ENCODE results near the gene TMEM94. TPM values are rescaled to one million over a fixed set of nuclear protein-coding genes. Genes with fewer than 3 reads are reported as not detected.

The TMEM94 gene
- total and polyA plus RNA-seq, 2 of the 4 experiments (the other 2 are of a cell fraction) = 8.4 to 64.7 TPM

- no peak overlapping the region for H3K14ac ChIP-seq (replicated peaks; ENCODE audit: low read depth, low read length)
- H3K56ac ChIP-seq (ENCODE audit: extremely low read depth, insufficient read depth, low read length) = no peak overlapping the region
- no peak overlapping the region for H2AK5ac ChIP-seq (ENCODE audit: low read depth, low read length)
- no peaks in the 10 kb centered on the region; the same call in 1 of the 2 replicates for H4K20me1 ChIP-seq (ENCODE audit: insufficient read depth, low read length)
- BruUV-seq (replicated peaks) = no TSS peak
- H2AFZ ChIP-seq (replicated peaks; ENCODE audit: low read length, poor library complexity) = no peak overlapping the region
- in situ Hi-C loops (cut with MboI; ENCODE audit: low sequenced_read_pairs) (no loop called here), dilution Hi-C loops (cut with HindIII; ENCODE audit: low sequenced_read_pairs, unreplicated experiment) (no loop called here), intact Hi-C loops (cut with micrococcal nuclease) (no loop called here)
- H3K4me3 ChIP-seq (ENCODE audit: insufficient read depth, low read depth, low read length) = no peak overlapping the region
- no peak overlapping the region for H2BK20ac ChIP-seq (ENCODE audit: low read depth, low read length)
- TF ChIP-seq MAZ (IDR thresholded peaks at IDR 0.05; ENCODE audit: borderline replicate concordance, low read depth, low read length) (no peak), MAFK (IDR thresholded peaks at IDR 0.05; ENCODE audit: low read depth, low read length) (no peak), CEBPB (IDR thresholded peaks at IDR 0.05; ENCODE audit: low read depth, low read length) (no peak), CHD1 (IDR thresholded peaks at IDR 0.05; ENCODE audit: low read depth, low read length) (no peak), RAD21 (IDR thresholded peaks at IDR 0.05; ENCODE audit: low read length) (no peak), MXI1 (IDR thresholded peaks at IDR 0.05; ENCODE audit: borderline replicate concordance, low read depth, low read length) (no peak)
- no peak overlapping the region for H2BK15ac ChIP-seq (ENCODE audit: low read depth, low read length)
- H3K4me2 ChIP-seq (ENCODE audit: low read depth, low read length) = no peak overlapping the region
- H3K9me1 ChIP-seq (ENCODE audit: insufficient read depth, low read length) = no peaks in the 10 kb centered on the region
- ChIA-PET POLR2A (ENCODE audit: unreplicated experiment) (no interaction called here), CTCF (no interaction called here)
- no peaks in the 10 kb centered on the region for H3K9me3 ChIP-seq (ENCODE audit: control insufficient read depth, insufficient read depth, low read length)
- no peak overlapping the region for H4K5ac ChIP-seq (ENCODE audit: low read depth, low read length)
- H3K79me1 ChIP-seq (ENCODE audit: low read depth in 1 of 2, low read length in 2 of 2) = no peaks in the 10 kb centered on the region; a peak in 1 of 4 replicates
- H3K23ac ChIP-seq (ENCODE audit: low read depth, low read length) = no peak overlapping the region
- WGBS, 2 experiments (ENCODE audit: extremely low coverage in 2 of 2, insufficient read length in 1 of 2) = 96% methylated on average over 10 of the region's 23 CpGs; no CpG with 5 or more reads in 1 of the 2 experiments
- no peak overlapping the region for H3K9ac ChIP-seq (ENCODE audit: low read depth, low read length)
- H3K4ac ChIP-seq (ENCODE audit: low read depth, low read length) = no peak overlapping the region
- H2BK5ac ChIP-seq (ENCODE audit: low read depth, low read length, poor library complexity, severe bottlenecking) = no peak overlapping the region
- H3K27ac ChIP-seq (ENCODE audit: insufficient read depth, low read length) = no peak overlapping the region
- H2AK9ac ChIP-seq (replicated peaks; ENCODE audit: low read depth, low read length, poor library complexity) = peak overlapping the region; percentile 37
- H4K91ac ChIP-seq (ENCODE audit: insufficient read depth, low read depth, low read length) = no peak overlapping the region
- H3K36me3 ChIP-seq (ENCODE audit: control insufficient read depth, insufficient read depth, low read length) = peaks cover 57% of the 10 kb centered on the region
- no peak overlapping the region for H2BK120ac ChIP-seq (ENCODE audit: low read depth, low read length)
- no peaks in the 10 kb centered on the region for H3K4me1 ChIP-seq (ENCODE audit: control insufficient read depth, insufficient read depth, low read length)
- no peak overlapping the region for H4K8ac ChIP-seq (ENCODE audit: low read depth in 2 of 2, low read length in 2 of 2)
- ATAC-seq (ENCODE audit: low read depth) (no peak), DNase-seq (no peak)
- H3K18ac ChIP-seq (ENCODE audit: low read depth, low read length) = no peak overlapping the region
- H3K27me3 ChIP-seq (ENCODE audit: control insufficient read depth, insufficient read depth, low read length) = no peaks in the 10 kb centered on the region
Measured at GRCh38 chr17:75493476-75494129, 37.2 kb downstream of the TMEM94 start.

Measured in IMR-90 (cell line).